ENCODE results near the gene MVD.

Gene MVD

GRCh38 chr16:88705801-88706228 lies 42.9 kb upstream of the MVD start:
- no peak for TF ChIP-seq ZFX (IDR thresholded peaks at IDR 0.05; ENCODE audit: borderline replicate concordance)
- no peak for TF ChIP-seq CTCF (IDR thresholded peaks at IDR 0.05)
- peak overlapping the region; percentile 69 for H3K27ac ChIP-seq

GRCh38 chr16:88705076-88705684 lies 42.3 kb upstream of the MVD start:
- no peak for TF ChIP-seq ZFX (IDR thresholded peaks at IDR 0.05; ENCODE audit: borderline replicate concordance)
- peak overlapping the region; percentile 69 for H3K27ac ChIP-seq

- TF ChIP-seq ZFX (IDR thresholded peaks at IDR 0.05; ENCODE audit: borderline replicate concordance) (no peak), CTCF (IDR thresholded peaks at IDR 0.05) (no peak)
- H3K27ac ChIP-seq, result no peak overlapping the region
These were observed 40.8 kb upstream of the MVD start for GRCh38 chr16:88703486-88704309.

- no peak for TF ChIP-seq ZFX (IDR thresholded peaks at IDR 0.05; ENCODE audit: borderline replicate concordance)
- TF ChIP-seq CTCF (IDR thresholded peaks at IDR 0.05), result no peak
- no peak overlapping the region for H3K27ac ChIP-seq
These were observed 39.7 kb upstream of the MVD start for GRCh38 chr16:88702371-88703210.

GRCh38 chr16:88701581-88702370 lies 38.9 kb upstream of the MVD start:
- H3K27ac ChIP-seq, result no peak overlapping the region
- TF ChIP-seq ZFX (IDR thresholded peaks at IDR 0.05; ENCODE audit: borderline replicate concordance) (no peak), CTCF (IDR thresholded peaks at IDR 0.05) (no peak)

GRCh38 chr16:88700636-88701482 lies 38.0 kb upstream of the MVD start:
- TF ChIP-seq CTCF (IDR thresholded peaks at IDR 0.05) (no peak), ZFX (IDR thresholded peaks at IDR 0.05; ENCODE audit: borderline replicate concordance) (no peak)
- H3K27ac ChIP-seq, result no peak overlapping the region
